Measurements from ENCODE around the gene ZNF618.

The ZNF618 gene

GRCh38 chr9:113940077-113940476, 64.0 kb downstream of the ZNF618 start:
- DNase-seq, result no peak

GRCh38 chr9:113941056-113941455, 64.9 kb downstream of the ZNF618 start:
- no peak for DNase-seq

- no peak for DNase-seq
These were observed 65.4 kb downstream of the ZNF618 start for GRCh38 chr9:113941526-113941925.

GRCh38 chr9:113943112-113944009, 67.3 kb downstream of the ZNF618 start:
- no peak for DNase-seq

- DNase-seq, result no peak
These were observed 69.7 kb downstream of the ZNF618 start for GRCh38 chr9:113945784-113946183.

DNA sequence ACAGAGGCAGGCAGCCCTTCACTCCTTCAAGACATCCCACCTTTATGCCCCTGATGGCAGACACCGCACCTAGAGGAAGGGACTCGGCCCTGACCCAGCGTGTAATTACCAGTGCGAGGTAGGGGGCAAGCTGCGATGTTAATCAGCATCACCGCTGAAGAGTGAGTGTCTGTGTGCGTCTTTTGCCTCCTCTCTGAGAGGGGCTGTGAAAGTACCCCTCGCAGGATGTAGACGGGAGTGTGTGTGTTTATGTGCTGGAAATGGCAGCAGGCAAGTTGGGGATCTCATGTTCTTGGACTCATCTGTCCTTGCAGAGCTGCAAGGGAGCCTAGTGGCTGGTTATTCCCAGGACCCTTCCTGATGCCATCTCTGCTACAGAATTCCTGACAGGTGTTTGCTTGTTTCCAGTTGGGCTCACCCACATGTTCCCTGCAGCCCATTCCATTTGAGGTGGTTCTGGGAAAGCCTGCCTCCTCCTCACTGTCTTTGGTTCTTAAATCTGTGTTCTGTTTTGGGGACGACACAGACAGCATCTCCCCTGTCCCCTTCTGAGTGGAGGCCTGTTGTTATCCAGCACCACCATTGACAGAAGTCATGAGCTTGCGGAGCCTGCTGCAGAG, 70.5 kb downstream of the ZNF618 start:
- DNase-seq, result no peak

- no peak for DNase-seq
These were observed 71.8 kb downstream of the ZNF618 start for GRCh38 chr9:113947941-113948340.

GRCh38 chr9:113948891-113949570, 72.9 kb downstream of the ZNF618 start:
- DNase-seq, result no peak

- DNase-seq, result no peak
These were observed 73.5 kb downstream of the ZNF618 start for GRCh38 chr9:113949571-113950078.

GRCh38 chr9:113950195-113951031, 74.3 kb downstream of the ZNF618 start:
- DNase-seq, result no peak

- DNase-seq, result no peak
These were observed 74.9 kb downstream of the ZNF618 start for GRCh38 chr9:113951032-113951372.

DNA sequence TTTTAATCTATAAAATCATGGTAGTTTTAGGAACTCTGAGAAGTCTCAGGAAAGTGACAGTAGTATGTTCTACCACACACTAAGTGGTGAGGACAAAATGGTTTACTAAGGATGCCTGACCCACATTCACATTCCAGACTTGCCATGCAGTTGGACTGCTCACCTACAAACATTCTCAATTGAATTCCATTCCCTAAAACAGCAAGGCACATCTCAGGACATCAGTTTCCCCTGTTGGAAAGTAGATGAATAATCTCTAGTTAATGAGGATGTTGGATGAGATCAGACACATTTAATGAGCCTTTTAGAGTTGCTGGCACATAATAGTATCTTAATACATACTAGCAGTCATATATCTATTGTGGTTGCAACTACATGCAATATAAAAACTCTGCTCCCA, 76.6 kb downstream of the ZNF618 start:
- no peak for DNase-seq

- no peak for DNase-seq
These were observed 77.4 kb downstream of the ZNF618 start for GRCh38 chr9:113953531-113953930.

- DNase-seq, result no peak
These were observed 78.5 kb downstream of the ZNF618 start for GRCh38 chr9:113954591-113954990.

DNA sequence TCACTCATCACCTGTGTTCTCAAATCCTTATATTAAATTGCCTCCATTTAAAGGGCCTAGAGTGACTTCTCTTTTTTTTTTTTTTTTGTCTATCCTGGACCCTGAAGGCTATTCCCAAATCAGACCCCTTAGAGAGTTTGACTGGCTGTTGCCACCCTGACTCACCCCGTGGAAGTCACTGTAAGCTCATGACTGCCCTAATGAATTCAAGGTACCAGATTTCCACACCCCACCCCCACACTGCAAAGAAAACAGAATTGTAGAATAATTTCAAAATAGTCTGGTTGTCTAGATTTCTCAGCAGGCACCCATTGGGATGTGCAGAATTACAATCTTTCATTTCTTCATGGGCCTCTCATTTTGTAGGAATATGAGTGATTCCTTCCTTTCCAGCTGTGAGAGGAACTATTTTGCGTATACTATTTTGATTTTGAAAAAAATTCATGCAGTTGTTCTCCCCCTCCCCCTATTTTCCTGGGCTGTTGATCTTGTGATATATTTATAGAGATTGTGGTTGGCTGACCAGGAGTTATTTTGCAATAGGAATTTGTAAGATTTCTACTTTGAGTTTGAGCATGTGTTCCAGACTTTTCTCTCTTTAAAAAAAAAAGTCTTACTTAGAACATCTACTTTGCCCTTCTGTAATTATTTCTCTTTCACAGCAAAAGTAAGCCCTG, 79.1 kb downstream of the ZNF618 start:
- no peak for DNase-seq

GRCh38 chr9:113956901-113957300, 80.8 kb downstream of the ZNF618 start:
- no peak for DNase-seq

GRCh38 chr9:113957351-113957750, 81.2 kb downstream of the ZNF618 start:
- no peak for DNase-seq

- no peak for DNase-seq
These were observed 81.8 kb downstream of the ZNF618 start for GRCh38 chr9:113957821-113958341.

- no peak for DNase-seq
These were observed 82.4 kb downstream of the ZNF618 start for GRCh38 chr9:113958556-113958955.

DNA sequence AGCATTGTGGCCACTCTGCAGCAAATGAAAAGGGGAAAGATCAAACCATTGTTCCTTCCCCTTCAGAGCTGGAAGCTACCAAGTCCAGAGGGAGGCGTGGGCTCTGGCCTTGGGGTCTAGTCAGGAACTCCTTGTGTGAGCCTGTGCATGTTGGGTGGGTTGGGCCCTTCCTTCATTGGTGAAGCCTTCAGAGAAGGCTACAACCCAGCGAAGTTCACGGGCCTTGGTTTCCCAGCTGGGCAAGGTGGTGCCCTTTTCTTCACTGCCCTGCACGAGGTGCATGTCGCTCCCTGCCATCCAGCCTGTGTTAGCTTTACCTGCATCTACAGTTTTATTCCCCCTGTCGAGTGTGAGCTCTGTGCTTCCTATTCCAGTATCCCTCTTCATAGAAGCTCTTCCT, 84.7 kb downstream of the ZNF618 start:
- DNase-seq, result no peak

GRCh38 chr9:113962396-113962795, 86.3 kb downstream of the ZNF618 start:
- DNase-seq, result no peak
